Muscle of leg (tissue), 11 donors: Measurements from ENCODE around the gene SH3RF3. TPM values are rescaled to one million over a fixed set of nuclear protein-coding genes. Genes with fewer than 3 reads are reported as not detected.

Experiments
- DNase-seq: peaks from one replicate; pipeline ENCODE4 v3.0.0; 2013
- H3K27ac ChIP-seq: one replicate; pipeline ENCODE4 v1.5.1; 2013; ENCODE audit warnings: mild to moderate bottlenecking, low read length, control low read depth
- H3K27me3 ChIP-seq: one replicate; pipeline ENCODE4 v1.6.1; 2013; ENCODE audit warnings: low read length; ENCODE audit not compliant: control insufficient read depth, insufficient read depth
- H3K36me3 ChIP-seq: one replicate; pipeline ENCODE4 v1.6.1; 2013; ENCODE audit warnings: low read length; ENCODE audit not compliant: control insufficient read depth, insufficient read depth
- H3K4me1 ChIP-seq: one replicate; pipeline ENCODE4 v1.6.1; 2013; ENCODE audit warnings: low read length; ENCODE audit not compliant: control insufficient read depth, insufficient read depth
- H3K4me3 ChIP-seq: one replicate; pipeline ENCODE4 v1.5.1; 2013; ENCODE audit warnings: low read length, control low read depth
- H3K9me3 ChIP-seq: replicated peaks from 2 replicates; pipeline ENCODE4 v1.6.1; 2013; ENCODE audit warnings: low read depth, low read length; ENCODE audit not compliant: control insufficient read depth
- WGBS: methylation state at CpG from one replicate; pipeline ENCODE4 v1.1.5; 2013; ENCODE audit warnings: missing lambda C conversion rate; ENCODE audit not compliant: insufficient coverage; 5-methylcytosine and 5-hydroxymethylcytosine counted together
- polyA plus RNA-seq, 8 donors: library from polyadenylated mRNA; unstranded; fragments of 120-200 nt; gene quantifications; one replicate each; pipeline versions ENCODE4 v1.2.1 to v1.2.3, GENCODE V29; 2013; ENCODE audit warnings: inconsistent platforms in 1 of 8, low replicate concordance in 1 of 8; ENCODE audit not compliant: insufficient read length in 8 of 8, insufficient read depth in 1 of 8
- total RNA-seq: library from RNA; stranded (reverse); fragments of 120-200 nt; gene quantifications from one replicate; pipeline ENCODE4 v1.2.4, GENCODE V29; 2013

Gene SH3RF3
- total and polyA plus RNA-seq, 9 donors, result 2.7 to 6.8 (median 4.7) TPM

GRCh38 chr2:109523121-109523520 lies 394.1 kb downstream of the SH3RF3 start:
- Histone ChIP-seq H3K9me3 (no peaks in the 10 kb centered on the region), H3K36me3 (no peaks in the 10 kb centered on the region), H3K4me3 (no peak overlapping the region), H3K27me3 (peaks cover 2% of the 10 kb centered on the region), H3K27ac (no peak overlapping the region), H3K4me1 (no peaks in the 10 kb centered on the region)
- 85% methylated on average over 2 of the region's 6 CpGs for WGBS
- no peak for DNase-seq

- Histone ChIP-seq H3K27me3 (peaks cover 2% of the 10 kb centered on the region), H3K27ac (no peak overlapping the region), H3K9me3 (no peaks in the 10 kb centered on the region), H3K36me3 (no peaks in the 10 kb centered on the region), H3K4me3 (no peak overlapping the region), H3K4me1 (no peaks in the 10 kb centered on the region)
- no peak for DNase-seq
- 60% methylated on average over 8 of the region's 13 CpGs for WGBS
These were observed 394.7 kb downstream of the SH3RF3 start for GRCh38 chr2:109523536-109524361.

GRCh38 chr2:109525836-109526235 lies 396.8 kb downstream of the SH3RF3 start:
- DNase-seq, result no peak
- H3K27me3 ChIP-seq, result peaks cover 2% of the 10 kb centered on the region
- no peaks in the 10 kb centered on the region for H3K36me3 ChIP-seq
- no peaks in the 10 kb centered on the region for H3K9me3 ChIP-seq
- H3K4me1 ChIP-seq, result peaks cover 7% of the 10 kb centered on the region
- 81% methylated on average over 3 of the region's 4 CpGs for WGBS
- no peak overlapping the region for H3K4me3 ChIP-seq
- no peak overlapping the region for H3K27ac ChIP-seq

- Histone ChIP-seq H3K36me3 (no peaks in the 10 kb centered on the region), H3K27ac (no peak overlapping the region), H3K27me3 (peaks cover 2% of the 10 kb centered on the region), H3K9me3 (no peaks in the 10 kb centered on the region), H3K4me3 (no peak overlapping the region), H3K4me1 (peaks cover 7% of the 10 kb centered on the region)
- WGBS, result 88% methylated on average over 7 of the region's 11 CpGs
- no peak for DNase-seq
These were observed 397.5 kb downstream of the SH3RF3 start for GRCh38 chr2:109526442-109526970.

- Histone ChIP-seq H3K4me1 (peaks cover 7% of the 10 kb centered on the region), H3K9me3 (no peaks in the 10 kb centered on the region), H3K27me3 (peaks cover 2% of the 10 kb centered on the region), H3K27ac (no peak overlapping the region), H3K4me3 (no peak overlapping the region), H3K36me3 (no peaks in the 10 kb centered on the region)
- 80% methylated on average over 4 of the region's 6 CpGs for WGBS
- DNase-seq, result no peak
These were observed 398.1 kb downstream of the SH3RF3 start for GRCh38 chr2:109527079-109527478.

- H3K27ac ChIP-seq, result no peak overlapping the region
- no peaks in the 10 kb centered on the region for H3K9me3 ChIP-seq
- H3K36me3 ChIP-seq, result no peaks in the 10 kb centered on the region
- WGBS, result 87% methylated on average over 13 of the region's 16 CpGs
- DNase-seq, result no peak
- no peak overlapping the region for H3K4me3 ChIP-seq
- peaks cover 2% of the 10 kb centered on the region for H3K27me3 ChIP-seq
- H3K4me1 ChIP-seq, result peaks cover 7% of the 10 kb centered on the region
These were observed 399.1 kb downstream of the SH3RF3 start for GRCh38 chr2:109527846-109528705.

- no peak overlapping the region for H3K27ac ChIP-seq
- H3K4me3 ChIP-seq, result no peak overlapping the region
- H3K9me3 ChIP-seq, result no peaks in the 10 kb centered on the region
- peaks cover 7% of the 10 kb centered on the region for H3K4me1 ChIP-seq
- DNase-seq, result no peak
- no peaks in the 10 kb centered on the region for H3K36me3 ChIP-seq
- H3K27me3 ChIP-seq, result peaks cover 2% of the 10 kb centered on the region
- WGBS, result 81% methylated on average over 15 of the region's 21 CpGs
These were observed 400.0 kb downstream of the SH3RF3 start for GRCh38 chr2:109528811-109529501.

- peak; percentile 65 for DNase-seq
- WGBS, result 77% methylated on average over 13 of the region's 16 CpGs
- Histone ChIP-seq H3K4me1 (peaks cover 7% of the 10 kb centered on the region), H3K27me3 (peaks cover 2% of the 10 kb centered on the region), H3K4me3 (no peak overlapping the region), H3K27ac (no peak overlapping the region), H3K36me3 (no peaks in the 10 kb centered on the region), H3K9me3 (no peaks in the 10 kb centered on the region)
These were observed 400.8 kb downstream of the SH3RF3 start for GRCh38 chr2:109529532-109530449.

GRCh38 chr2:109530712-109531111 lies 401.7 kb downstream of the SH3RF3 start:
- peaks cover 12% of the 10 kb centered on the region for H3K4me1 ChIP-seq
- peaks cover 2% of the 10 kb centered on the region for H3K27me3 ChIP-seq
- H3K36me3 ChIP-seq, result no peaks in the 10 kb centered on the region
- DNase-seq, result no peak
- no peak overlapping the region for H3K4me3 ChIP-seq
- no peaks in the 10 kb centered on the region for H3K9me3 ChIP-seq
- 41% methylated on average over 4 of the region's 6 CpGs for WGBS
- H3K27ac ChIP-seq, result no peak overlapping the region
